H54 (cell line): Measurements from ENCODE around the gene ANKRD17.
"Not testable (repeated sequence)": the region's sequence is repeated elsewhere in the genome, so short reads cannot be mapped to it uniquely, and the experiment has no call there.

Experiments
- DNase-seq: peaks from one replicate; pipeline ENCODE4 v3.0.0; 2011; ENCODE audit warnings: low spot score, mixed read lengths; ENCODE audit not compliant: insufficient read length
- FAIRE-seq: peaks from 3 replicates; lab custom pipeline; 2011; peaks lifted over from hg19 to GRCh38; lab: Jason Lieb, UNC
- POLR2A ChIP-seq: IDR thresholded peaks from 2 replicates; pipeline ENCODE4 v1.6.1; 2011; ENCODE audit warnings: low read depth, mild to moderate bottlenecking, low read length

Gene ANKRD17

GRCh38 chr4:73257234-73257633 is 1.4 kb downstream of the ANKRD17 start:
- FAIRE-seq (no peak), DNase-seq (no peak)
- TF ChIP-seq POLR2A: no peak

- DNase-seq, FAIRE-seq: not testable (repeated sequence)
These were observed 2.8 kb downstream of the ANKRD17 start for GRCh38 chr4:73255847-73256246.

- FAIRE-seq (no peak), DNase-seq (no peak)
- TF ChIP-seq POLR2A: no peak
These were observed 6.6 kb downstream of the ANKRD17 start for GRCh38 chr4:73252001-73252400.

- FAIRE-seq (no peak), DNase-seq (no peak)
- TF ChIP-seq POLR2A: no peak
These were observed 7.2 kb downstream of the ANKRD17 start for GRCh38 chr4:73251384-73251783.

GRCh38 chr4:73250642-73251041 is 8.0 kb downstream of the ANKRD17 start:
- FAIRE-seq (no peak), DNase-seq (no peak)
- no peak for TF ChIP-seq POLR2A

GRCh38 chr4:73248821-73249220 is 9.8 kb downstream of the ANKRD17 start:
- TF ChIP-seq POLR2A: no peak
- DNase-seq (no peak), FAIRE-seq (no peak)

- TF ChIP-seq POLR2A: no peak
- DNase-seq: no peak
- FAIRE-seq: no peak
These were observed 10.2 kb downstream of the ANKRD17 start for GRCh38 chr4:73248416-73248815.

GRCh38 chr4:73247100-73247499 is 11.5 kb downstream of the ANKRD17 start:
- TF ChIP-seq POLR2A: no peak
- FAIRE-seq: no peak
- DNase-seq: no peak

GRCh38 chr4:73245955-73246354 is 12.6 kb downstream of the ANKRD17 start:
- DNase-seq (no peak), FAIRE-seq (no peak)
- no peak for TF ChIP-seq POLR2A

GRCh38 chr4:73244945-73245601 is 13.5 kb downstream of the ANKRD17 start:
- no peak for DNase-seq
- no peak for FAIRE-seq
- no peak for TF ChIP-seq POLR2A

- TF ChIP-seq POLR2A: no peak
- no peak for DNase-seq
These were observed 21.6 kb downstream of the ANKRD17 start for GRCh38 chr4:73237044-73237443.

GRCh38 chr4:73236151-73236550 is 22.4 kb downstream of the ANKRD17 start:
- DNase-seq: no peak
- no peak for FAIRE-seq
- TF ChIP-seq POLR2A: no peak

More at GRCh38 chr4:73237044-73237443, 21.6 kb downstream of the ANKRD17 start:
- no peak for FAIRE-seq

- no peak for DNase-seq
- no peak for FAIRE-seq
- no peak for TF ChIP-seq POLR2A
These were observed 23.9 kb downstream of the ANKRD17 start for GRCh38 chr4:73234712-73235111.

GRCh38 chr4:73231518-73232487 is 26.8 kb downstream of the ANKRD17 start:
- no peak for DNase-seq
- FAIRE-seq: no peak
- no peak for TF ChIP-seq POLR2A
